Stimulated activated CD8-positive, alpha-beta memory T cell treated with anti-CD3 and anti-CD28 coated beads, Interleukin-7, amount 100 ng/mL, for 24 hours (primary cell): Measurements from ENCODE around the gene CCL4L2.
"Not testable (repeated sequence)": the region's sequence is repeated elsewhere in the genome, so short reads cannot be mapped to it uniquely, and the experiment has no call there.

ENCODE experiments used
- DNase-seq: peaks from one replicate; pipeline ENCODE4 v3.0.0-alpha.2; 2020; ENCODE audit warnings: low read depth

The CCL4L2 gene

DNA sequence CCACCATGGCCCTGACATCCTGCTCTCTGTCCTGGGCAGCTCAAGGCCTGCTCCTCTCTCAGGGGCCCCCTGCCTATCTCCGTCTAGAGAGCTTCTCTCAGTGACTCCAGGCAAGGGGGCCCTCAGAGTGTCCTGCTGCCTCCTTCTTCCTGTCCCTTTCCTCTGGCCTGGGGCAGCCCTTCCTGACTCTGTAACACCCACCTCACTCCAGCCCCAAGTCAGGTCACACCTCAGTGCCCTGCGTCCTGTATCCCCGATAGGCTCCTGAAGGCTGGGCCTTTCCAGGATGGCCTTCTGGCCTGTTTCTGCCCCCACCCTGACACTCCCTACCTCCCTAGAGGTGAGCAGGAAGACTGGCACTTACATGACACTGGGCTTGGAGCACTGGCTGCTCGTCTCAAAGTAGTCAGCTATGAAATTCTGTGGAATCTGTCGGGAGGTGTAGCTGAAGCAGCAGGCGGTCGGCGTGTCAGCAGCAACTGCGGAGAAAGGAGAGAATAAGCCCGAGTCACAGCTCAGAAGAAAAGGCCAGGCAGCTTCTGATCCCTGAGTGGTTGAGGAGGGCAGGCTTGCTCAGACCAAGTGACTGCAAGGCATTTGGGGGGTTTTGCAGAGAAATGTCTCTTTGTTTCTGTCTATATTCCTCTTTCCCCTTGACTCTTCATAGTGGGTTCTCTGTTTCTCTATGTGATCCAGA, 15.3 kb upstream of the CCL4L2 start:
- no peak for DNase-seq

DNA sequence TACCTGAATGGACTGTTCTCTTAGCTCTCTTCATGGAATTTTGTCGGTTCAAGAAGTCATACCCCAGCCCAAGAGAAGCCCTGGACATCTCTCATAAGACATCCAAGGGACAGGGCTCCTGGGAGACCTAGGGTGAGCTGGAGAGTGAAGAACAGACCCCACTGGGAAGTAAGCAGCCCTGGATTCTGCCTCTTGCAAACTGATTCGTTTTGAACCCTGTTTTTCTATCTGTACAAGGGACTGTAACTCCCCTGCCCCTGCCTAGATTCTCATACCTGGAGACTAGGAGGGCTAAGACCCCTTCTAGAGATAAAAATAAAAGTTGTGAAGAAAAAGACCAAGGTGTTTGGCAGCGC, 14.8 kb upstream of the CCL4L2 start:
- no peak for DNase-seq

DNA sequence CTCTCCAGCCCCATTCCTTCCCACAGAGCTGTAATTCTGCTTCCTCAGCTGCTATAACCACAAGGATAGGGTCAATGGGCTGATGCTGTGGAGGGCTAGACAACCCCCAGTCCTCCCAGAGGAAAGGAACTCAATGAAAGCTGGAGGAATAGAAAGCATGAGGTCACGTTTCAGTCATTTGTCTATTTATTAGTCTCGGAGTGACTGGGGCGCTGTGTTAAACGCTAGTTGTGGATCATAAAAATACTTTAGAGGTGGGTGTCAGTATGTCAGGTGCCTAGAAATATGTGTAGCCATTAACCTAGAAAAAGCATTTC, 13.5 kb upstream of the CCL4L2 start:
- no peak for DNase-seq

DNA sequence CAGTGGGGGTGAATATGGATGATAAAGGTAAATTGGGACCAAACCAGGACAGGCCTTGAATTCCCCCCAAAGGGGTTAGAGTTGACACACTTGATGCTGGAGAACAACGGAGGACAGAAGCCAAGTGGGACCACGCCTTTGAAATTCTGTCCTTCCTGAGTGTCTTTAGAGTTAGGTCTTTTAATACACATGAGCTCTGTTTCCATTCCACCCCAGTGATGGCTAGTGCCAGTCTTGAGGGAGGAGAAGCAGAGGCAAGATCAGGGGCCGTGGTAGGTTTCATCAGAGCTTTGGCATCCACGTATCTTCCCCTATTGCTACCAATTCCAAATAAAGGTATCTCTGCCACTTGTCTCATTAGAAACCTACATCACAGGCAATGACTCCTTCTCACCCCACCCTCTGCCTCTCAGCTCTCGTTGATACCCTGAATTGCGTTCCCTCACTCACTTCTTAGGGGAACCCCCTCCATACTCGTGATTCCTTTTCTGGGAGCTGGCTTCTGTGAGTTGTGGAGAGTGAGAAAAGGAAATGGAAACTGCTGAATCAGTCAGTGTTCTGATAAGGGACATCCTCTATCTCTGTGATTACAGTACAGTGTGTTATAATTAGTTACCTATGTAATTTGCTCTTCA, 11.9 kb upstream of the CCL4L2 start:
- no peak for DNase-seq

DNA sequence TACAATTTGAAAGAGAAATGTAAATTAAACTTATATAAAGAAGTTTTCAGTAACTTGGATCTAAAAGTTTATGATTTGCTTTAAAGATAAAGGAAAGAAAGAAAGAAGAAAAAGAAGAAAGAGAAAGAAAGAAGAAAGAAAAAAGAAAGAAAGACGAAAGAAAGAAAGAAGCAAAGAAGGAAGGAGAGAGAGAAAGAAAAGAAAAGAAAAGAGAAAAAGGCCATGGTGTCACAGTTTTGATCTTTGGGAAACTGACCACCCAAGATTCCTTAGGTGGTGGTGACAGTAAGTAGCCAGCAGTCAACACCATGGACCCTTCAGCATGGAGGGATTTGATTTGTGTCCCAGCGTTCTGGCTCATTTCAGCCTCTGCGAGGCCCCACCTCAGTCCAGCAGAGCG, 9.8 kb upstream of the CCL4L2 start:
- not testable (repeated sequence) for DNase-seq

DNA sequence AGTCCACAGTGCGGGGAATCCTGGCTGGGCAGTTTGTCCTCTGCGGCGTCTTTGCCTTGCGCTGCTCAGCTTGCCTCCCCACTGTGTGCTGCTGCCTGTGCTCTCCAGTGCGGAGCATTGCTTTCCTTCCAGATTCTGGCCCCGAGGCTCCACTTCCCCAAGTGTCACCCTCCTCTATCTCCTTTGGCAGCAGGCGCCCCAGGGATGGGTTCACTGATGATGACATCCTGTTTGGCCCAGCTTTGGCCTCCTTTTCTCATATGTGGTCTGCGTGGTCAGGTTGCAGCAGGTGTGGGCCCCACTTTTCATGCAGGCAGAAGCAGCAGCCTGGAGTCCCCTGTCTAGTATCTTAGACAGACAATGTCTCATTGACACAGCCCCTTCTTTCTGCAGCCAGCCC, 9.4 kb upstream of the CCL4L2 start:
- not testable (repeated sequence) for DNase-seq

DNA sequence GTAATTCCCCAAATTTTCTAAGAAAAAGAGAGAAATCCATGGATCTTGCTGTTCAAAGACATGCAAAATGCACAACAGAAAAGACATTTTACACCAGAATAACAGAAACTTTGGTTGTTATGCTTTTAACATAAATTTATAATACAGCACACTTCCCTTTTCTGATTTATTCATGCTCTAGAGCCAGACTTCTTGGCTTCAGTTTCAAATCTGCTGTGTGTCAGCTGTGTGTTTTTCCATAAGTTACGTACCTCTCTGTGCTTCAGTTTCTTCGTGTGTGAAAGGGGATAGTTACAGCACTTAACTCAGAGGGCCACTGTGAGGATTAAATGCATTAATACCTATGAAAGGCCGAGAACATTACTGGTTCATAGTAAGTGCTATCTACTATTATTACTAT, 7.5 kb upstream of the CCL4L2 start:
- DNase-seq, result no peak

DNA sequence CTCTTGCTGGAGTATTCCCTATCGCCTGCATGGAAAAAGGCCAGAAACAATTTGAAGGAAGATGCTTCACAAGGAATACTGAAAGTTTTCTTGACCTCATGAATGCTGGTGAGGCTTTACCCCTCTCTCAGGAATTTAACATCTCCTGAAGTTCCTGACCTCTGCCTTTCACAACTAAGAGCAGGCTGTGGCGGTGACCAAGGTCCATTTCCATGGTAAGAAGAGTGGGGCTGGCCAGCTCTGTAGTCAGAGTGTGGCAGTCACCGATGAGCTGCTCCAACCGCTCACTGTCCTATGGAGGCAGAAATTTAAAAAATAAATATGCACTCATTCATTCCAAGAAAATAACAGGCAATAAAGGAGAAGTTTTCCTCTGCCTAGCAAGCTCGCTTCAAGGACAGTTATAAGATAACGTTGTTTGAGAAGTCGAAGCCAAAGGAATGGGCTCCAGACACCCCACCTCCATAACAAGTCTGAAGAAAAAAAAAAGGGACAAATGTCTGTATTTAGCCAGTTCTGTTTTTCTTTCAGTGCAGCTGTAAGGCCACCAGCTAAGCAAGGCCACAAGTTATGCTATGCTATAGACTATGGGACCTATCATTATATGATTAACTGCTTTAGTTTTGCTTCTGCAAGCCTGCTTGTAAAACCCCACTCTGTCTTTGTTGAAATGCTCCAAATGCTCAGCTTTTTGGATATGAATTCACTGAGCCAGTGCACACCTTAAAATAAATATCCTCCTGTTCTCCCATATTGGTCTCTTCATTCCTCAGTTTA, 6.0 kb upstream of the CCL4L2 start:
- no peak for DNase-seq

DNA sequence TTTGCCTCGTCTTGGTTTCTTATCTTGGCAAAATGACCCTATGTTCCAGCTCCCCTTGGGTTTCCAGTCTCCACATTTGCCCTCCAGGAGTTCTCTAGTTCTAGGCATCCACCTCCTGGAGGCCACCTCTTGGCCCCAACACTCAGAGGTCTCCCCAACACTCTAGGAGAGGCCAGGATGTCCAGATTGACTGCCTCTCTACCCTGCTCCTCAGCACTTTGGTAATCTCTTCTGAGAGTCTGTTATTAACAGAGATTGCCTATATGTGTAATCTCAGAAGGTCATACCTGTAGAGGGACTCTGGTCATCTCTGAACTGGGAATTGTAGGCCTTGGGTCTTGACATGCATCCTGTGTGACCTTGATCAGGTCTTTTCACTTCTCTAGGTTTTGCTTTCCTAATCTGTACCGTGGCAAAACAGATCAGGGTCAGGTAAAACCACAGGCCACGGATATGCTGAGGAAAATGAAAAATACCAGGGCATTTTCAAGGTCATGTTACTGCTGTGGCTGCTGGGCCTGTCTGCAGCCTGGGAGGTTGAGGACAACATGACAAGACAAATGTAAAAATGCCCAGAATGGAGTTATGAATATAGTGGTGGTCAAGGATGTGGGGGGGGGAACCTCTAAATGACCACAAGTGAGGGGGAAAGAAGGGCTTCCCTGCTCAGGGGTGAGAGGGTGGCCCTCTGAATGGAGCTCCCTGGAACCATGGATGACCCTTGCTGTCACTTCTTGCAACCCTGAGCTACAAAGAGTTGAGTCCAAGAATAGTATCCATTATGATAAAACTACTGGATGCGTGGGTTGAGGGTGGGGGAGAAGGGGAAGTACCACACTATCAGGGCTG, 5.0 kb upstream of the CCL4L2 start:
- DNase-seq, result no peak

DNA sequence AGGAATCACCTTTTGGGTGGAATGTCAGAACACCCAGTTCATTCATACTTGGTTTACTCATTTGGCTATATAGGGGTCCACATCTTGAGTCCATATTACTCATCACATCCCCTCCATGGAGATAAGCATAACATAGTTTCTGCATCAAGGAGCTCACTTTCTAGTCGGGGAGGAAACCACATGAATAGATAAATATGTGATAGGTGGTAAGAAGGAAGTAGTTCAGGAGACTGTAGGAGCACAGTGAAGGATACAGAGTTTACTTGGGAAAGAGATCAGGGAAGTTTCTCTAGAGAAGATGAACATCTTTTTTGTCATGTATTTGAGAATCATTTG, 4.4 kb upstream of the CCL4L2 start:
- not testable (repeated sequence) for DNase-seq

DNA sequence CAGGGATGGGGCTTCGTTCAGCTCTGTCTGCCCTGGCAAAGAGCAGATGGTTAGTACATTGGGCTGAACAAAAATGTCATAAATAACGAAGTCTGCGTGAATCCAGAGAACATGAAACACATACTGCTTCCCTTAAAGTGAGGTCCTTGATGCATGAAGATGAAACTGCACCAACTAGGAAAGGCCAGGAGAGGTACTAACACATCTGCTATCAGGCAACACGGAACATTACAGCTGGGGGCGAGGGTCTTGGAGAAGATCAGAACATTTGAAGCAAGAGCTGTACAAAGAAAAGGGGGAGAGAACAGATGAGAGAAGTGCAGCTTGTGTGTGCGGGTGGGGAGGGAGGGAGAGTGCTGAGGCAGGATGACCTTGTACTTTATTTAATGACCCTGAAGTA, 3.5 kb upstream of the CCL4L2 start:
- not testable (repeated sequence) for DNase-seq

DNA sequence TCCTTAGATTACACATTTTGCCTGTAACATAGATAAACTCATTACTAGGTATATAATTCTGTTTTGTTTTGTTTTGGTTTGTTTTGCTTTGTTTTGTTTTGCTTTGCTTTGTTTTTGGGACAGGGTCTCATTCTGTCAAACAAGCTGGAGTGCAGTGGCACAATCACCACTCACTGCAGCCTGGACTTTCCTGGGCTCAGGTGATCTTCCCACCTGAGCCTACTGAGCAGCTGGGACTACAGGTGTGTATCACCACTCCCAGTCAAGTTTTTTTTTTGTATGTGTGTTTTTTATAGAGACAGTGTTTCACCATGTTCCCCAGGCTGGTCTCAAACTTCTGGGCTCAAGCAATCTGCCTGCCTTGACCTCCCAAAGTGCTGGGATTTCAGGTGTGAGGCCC, 1.3 kb upstream of the CCL4L2 start:
- DNase-seq, result no peak

DNA sequence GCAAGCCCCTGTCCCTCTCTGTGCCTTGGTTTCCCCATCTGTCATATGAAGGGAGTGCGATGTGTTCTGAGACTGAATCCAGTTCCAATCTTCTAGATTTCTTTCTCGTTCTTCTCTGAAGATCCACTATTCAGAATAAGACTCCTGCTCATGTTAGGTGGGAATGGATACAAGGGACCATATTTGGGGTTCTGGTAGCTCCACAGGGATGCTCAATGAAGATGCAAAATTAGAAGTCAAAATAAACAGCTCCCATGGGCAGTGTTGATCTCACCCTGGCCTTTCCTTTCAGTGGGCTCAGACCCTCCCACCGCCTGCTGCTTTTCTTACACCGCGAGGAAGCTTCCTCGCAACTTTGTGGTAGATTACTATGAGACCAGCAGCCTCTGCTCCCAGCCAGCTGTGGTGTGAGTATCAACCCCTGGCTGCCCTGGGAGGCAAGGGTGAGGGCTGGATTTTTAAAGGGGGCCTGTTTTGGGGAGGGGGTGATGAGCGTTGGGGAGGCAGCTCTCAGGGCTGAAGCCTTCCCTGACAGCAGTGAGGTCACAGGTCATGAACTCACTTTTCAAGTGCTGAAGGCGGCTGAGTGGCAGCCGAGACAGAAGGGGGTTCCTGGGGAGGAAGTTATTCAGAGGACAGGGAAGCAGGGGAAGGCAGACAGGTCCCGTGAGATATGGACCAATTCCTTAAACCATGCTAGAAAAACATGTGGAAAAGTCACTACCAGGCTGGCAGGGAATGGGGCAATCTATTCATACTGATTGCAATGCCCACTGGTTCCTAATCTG, 815 bp downstream of the CCL4L2 start:
- not testable (repeated sequence) for DNase-seq

DNA sequence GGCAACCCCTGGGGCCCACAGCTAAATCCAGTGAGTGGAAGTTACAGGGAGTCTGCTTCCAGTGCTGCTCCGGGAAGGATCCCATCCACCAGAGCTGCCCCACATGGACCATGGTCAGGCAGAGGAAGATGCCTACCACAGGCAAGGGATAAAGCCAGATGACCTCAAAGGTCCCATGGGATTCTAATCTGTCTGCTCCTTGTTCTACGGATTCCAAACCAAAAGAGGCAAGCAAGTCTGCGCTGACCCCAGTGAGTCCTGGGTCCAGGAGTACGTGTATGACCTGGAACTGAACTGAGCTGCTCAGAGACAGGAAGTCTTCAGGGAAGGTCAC, 1.4 kb downstream of the CCL4L2 start:
- no peak for DNase-seq

DNA sequence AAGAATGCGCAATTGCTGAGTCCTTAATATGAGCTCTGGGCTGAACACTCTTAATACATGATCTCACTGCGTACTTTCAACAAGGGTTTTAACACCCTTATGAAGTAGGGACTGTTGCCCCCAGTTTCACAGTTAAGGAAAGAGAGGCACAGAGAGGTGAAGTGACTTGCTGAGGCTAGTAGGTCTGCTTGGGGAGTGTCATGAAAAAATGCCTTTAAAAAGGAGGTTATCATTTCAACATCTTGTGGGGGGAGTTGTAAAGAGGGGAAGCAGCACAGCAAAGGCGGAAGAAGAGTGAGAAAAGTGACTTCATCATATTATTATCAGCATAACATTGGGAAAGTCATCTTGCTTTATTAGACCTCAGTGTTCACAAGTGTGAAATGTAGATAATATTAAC, 2.1 kb downstream of the CCL4L2 start:
- no peak for DNase-seq

DNA sequence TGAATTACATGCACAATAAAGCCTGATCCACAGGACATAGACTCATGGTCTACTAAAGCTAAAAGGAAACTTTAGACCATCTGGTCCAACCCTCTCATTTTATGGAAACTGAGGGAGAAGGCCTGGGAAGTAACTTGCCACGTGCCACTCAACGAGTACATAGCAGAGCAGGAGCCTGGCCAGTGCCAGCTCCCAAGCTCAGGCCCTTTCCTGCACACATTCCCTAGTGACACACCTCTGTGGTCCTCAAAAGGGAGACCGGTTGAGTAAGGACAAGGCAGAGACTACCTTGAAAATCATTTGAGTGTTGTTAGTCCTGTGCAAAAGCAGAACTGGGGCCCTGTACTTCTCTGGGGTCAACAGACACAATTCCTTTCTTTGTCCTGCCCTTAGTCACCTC, 2.8 kb downstream of the CCL4L2 start:
- no peak for DNase-seq

DNA sequence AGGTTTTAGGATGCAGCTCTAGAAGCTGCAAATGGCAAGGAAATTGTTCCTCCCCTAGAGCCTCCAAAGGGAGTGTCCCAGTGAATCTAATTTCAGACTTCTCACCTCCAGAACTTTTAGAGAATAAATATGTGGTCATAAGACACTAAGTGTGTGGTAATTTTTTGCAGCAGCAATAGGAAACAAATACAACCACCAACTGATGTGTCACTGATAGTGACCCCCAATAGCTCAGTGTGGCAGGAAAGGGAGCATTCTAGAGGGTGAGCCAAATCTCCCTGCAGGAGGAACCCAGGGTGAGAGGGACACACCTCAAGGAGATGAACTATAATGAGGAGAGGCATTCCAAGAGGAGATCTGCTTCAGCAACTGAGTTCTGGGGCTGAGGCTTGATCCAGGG, 4.1 kb downstream of the CCL4L2 start:
- DNase-seq, result no peak

DNA sequence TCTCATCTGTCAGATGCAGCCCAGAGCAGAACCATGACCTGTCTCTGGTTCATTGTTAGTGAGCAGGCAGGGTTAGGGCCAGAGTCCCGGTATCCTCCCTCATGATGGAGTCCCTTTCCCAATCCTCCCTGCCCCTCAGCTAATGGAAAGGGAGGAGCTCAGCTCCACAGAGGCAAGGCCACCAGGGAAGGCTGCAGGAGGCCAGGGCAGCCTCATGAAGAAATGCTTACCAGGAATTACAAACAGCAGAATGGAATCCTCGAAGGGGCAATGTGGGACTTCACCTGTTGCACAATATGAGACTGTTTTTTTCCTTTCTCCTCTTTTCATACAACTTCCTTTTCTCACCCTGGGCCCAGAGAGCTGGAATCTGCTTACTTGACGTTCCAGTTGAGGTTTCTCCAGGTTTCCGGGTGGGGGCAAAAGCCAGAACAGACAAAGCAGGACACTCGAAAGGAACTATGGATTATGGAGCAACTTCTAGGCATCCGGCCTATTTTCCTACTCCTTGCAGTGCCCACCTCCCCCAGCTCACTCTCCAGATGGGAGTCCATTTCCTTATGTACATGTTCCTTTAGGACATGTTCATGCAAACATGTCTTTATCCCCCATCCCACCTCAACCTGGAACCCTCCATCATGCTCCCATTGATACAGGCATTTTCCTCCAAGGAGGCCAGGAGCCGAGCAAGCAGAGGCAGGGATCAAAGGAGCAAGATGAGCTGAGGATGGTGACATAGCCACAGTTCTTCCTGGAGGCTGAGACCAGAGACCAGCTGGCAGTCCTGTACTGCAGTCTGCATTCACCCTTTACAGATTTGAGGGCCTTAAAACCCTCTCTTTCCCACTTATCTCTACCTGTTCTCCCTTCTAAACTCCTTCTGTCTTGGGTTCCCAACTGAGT, 4.8 kb downstream of the CCL4L2 start:
- not testable (repeated sequence) for DNase-seq

DNA sequence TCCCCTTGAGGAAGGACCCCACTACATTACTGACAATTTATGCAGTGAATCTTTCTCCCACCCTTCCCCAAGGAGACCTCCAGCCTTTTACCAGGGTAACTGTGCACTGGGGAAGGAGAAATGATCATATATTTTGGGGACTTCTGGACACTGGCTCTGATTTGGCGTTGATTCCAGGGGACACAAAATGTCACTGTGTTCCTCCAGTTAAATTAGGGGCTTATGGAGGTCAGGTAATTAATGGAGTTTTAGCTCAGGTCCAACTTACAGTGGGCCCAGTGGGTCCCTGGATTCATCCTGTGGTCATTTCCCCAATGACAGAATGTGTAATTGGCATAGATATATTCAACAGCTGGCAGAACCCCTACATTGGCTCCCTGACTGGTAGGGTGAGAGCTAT, 8.7 kb downstream of the CCL4L2 start:
- DNase-seq, result not testable (repeated sequence)

DNA sequence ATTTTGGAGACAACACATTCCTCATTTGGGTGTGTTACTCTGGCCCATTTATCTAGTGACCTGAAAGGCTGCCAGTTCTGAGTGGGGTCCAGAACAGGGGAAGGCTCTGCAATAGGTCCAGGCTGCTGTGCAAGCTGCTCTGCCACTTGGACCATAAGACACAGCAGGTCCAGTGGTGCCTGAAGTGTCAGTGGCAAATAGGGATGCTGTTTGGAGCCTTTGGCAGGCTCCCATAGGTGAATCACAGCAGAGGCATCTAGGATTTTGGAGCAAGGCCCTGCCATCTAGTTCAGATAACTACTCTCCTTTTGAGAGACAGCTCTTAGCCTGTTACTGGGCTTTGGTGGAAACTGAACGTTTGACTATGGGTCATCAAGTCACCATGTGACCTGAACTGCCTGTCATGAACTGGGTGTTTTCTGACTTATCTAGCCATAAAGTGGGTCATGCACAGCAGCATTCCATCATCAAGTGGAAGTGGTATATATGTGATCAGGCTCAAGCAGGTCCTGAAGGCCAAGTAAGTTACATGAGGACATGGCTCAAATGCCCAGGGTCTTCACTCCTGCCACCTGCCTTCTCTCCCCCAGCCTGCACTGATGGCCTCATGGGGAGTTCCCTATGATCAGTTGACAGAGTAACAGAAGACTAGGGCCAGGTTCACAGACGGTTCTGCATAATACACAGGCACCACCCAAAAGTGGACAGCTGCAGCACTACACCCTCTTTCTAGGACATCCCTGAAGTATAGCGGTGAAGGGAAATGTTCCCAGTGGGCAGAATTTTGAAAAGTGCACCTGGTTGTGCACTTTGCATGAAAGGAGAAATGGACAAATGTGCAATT, 10.1 kb downstream of the CCL4L2 start:
- DNase-seq, result not testable (repeated sequence)
